GM23338 (cell line): Measurements from ENCODE around the gene LARGE1. TPM values are rescaled to one million over a fixed set of nuclear protein-coding genes. Genes with fewer than 3 reads are reported as not detected.

Experiments
- ATAC-seq: fragments of 200-7000 bp; cut with Tn5 transposase; 3 replicates; pipeline ENCODE4 v1.9.1; 2020
- DNase-seq: peaks from one replicate; pipeline ENCODE4 v3.0.0-alpha.2; 2015; ENCODE audit warnings: low spot score
- H2AFZ ChIP-seq: fragments of 200-600 bp; sonication (generic); 2 replicates; pipeline ENCODE4 v1.8.0; 2016; ENCODE audit warnings: antibody characterized with exemption, mild to moderate bottlenecking, moderate library complexity
- H3F3A ChIP-seq: fragments of 200-600 bp; sonication (generic); replicated peaks from 2 replicates; pipeline ENCODE4 v1.8.0; 2017; ENCODE audit warnings: antibody characterized with exemption, mixed run types, low read depth
- H3K27ac ChIP-seq: fragments of 200-600 bp; sonication (generic); 2 replicates; pipeline ENCODE4 v1.6.1; 2016; ENCODE audit warnings: low read depth
- H3K27me3 ChIP-seq: fragments of 200-600 bp; sonication (generic); 2 replicates; pipeline ENCODE4 v1.8.0; 2016; ENCODE audit warnings: mild to moderate bottlenecking, mixed run types, moderate library complexity; ENCODE audit not compliant: insufficient read depth
- H3K36me3 ChIP-seq: fragments of 200-600 bp; sonication (generic); 2 replicates; pipeline ENCODE4 v1.8.0; 2016; ENCODE audit warnings: mild to moderate bottlenecking; ENCODE audit not compliant: insufficient read depth
- H3K4me1 ChIP-seq: fragments of 200-600 bp; sonication (generic); 2 replicates; pipeline ENCODE4 v1.8.0; 2016; ENCODE audit warnings: mild to moderate bottlenecking, moderate library complexity; ENCODE audit not compliant: insufficient read depth
- H3K4me2 ChIP-seq: fragments of 200-600 bp; sonication (generic); 2 replicates; pipeline ENCODE4 v1.7.1; 2017; ENCODE audit warnings: mixed run types
- H3K4me3 ChIP-seq: fragments of 200-600 bp; sonication (generic); 2 replicates; pipeline ENCODE4 v1.6.1; 2016; ENCODE audit warnings: mixed run types
- H3K79me2 ChIP-seq: fragments of 200-600 bp; sonication (generic); replicated peaks from 2 replicates; pipeline ENCODE4 v1.8.0; 2017; ENCODE audit warnings: mild to moderate bottlenecking; ENCODE audit not compliant: insufficient read depth
- H3K9me2 ChIP-seq: fragments of 200-600 bp; sonication (generic); 2 replicates; pipeline ENCODE4 v1.8.0; 2017; ENCODE audit not compliant: insufficient read depth
- H4K20me1 ChIP-seq: fragments of 200-600 bp; sonication (generic); replicated peaks from 2 replicates; pipeline ENCODE4 v1.8.0; 2017; ENCODE audit warnings: mild to moderate bottlenecking; ENCODE audit not compliant: insufficient read depth
- H3K27ac Mint-ChIP-seq: 2 replicates; pipeline ENCODE4 v1.8.0; 2020; ENCODE audit warnings: inconsistent platforms, mild to moderate bottlenecking, moderate library complexity, mixed read lengths
- H3K27me3 Mint-ChIP-seq: 3 replicates; pipeline ENCODE4 v1.8.0; 2022; ENCODE audit warnings: low read depth, mild to moderate bottlenecking, moderate library complexity, mixed read lengths, inconsistent platforms; ENCODE audit not compliant: insufficient read depth, poor library complexity
- H3K36me3 Mint-ChIP-seq: 3 replicates; pipeline ENCODE4 v1.8.0; 2021; ENCODE audit warnings: low read depth, mild to moderate bottlenecking, inconsistent platforms, moderate library complexity, mixed read lengths
- H3K4me1 Mint-ChIP-seq: 3 replicates; pipeline ENCODE4 v1.8.0; 2020; ENCODE audit warnings: mild to moderate bottlenecking, inconsistent platforms, mixed read lengths
- H3K4me3 Mint-ChIP-seq: 3 replicates; pipeline ENCODE4 v1.8.0; 2021; ENCODE audit warnings: moderate library complexity, mild to moderate bottlenecking, inconsistent platforms, mixed read lengths
- H3K9me3 Mint-ChIP-seq: 3 replicates; pipeline ENCODE4 v1.8.0; 2020; ENCODE audit warnings: moderate library complexity, mild to moderate bottlenecking, inconsistent platforms, mixed read lengths
- CREB1 ChIP-seq: fragments of 250-450 bp; sonication (Bioruptor Pico); IDR thresholded peaks from 2 replicates; pipeline ENCODE4 v1.5.0; 2020; ENCODE audit warnings: low read depth, mild to moderate bottlenecking, moderate library complexity
- EZH2 ChIP-seq: fragments of 200-600 bp; sonication (generic); IDR thresholded peaks from one replicate; pipeline ENCODE4 v1.8.0; 2017; ENCODE audit warnings: antibody characterized with exemption, mild to moderate bottlenecking, low read depth; ENCODE audit not compliant: unreplicated experiment
- EZH2phosphoT487 ChIP-seq: fragments of 200-600 bp; sonication (generic); IDR thresholded peaks from one replicate; pipeline ENCODE4 v1.8.1; 2018; ENCODE audit warnings: antibody characterized with exemption; ENCODE audit not compliant: unreplicated experiment
- JUNB ChIP-seq: IDR thresholded peaks from one replicate; pipeline ENCODE4 v1.6.1; 2016; ENCODE audit warnings: antibody characterized with exemption; ENCODE audit not compliant: unreplicated experiment
- NANOG ChIP-seq: IDR thresholded peaks from 2 replicates; pipeline ENCODE4 v1.6.1; 2016; ENCODE audit warnings: antibody characterized with exemption, borderline replicate concordance
- POLR2AphosphoS5 ChIP-seq: IDR thresholded peaks from 2 replicates; pipeline ENCODE4 v1.6.1; 2016; ENCODE audit warnings: antibody characterized with exemption, low read depth
- ZNF114 ChIP-seq: fragments of 250-450 bp; sonication (Bioruptor Pico); IDR thresholded peaks from 2 replicates; pipeline ENCODE4 v1.5.0; 2020; ENCODE audit warnings: mild to moderate bottlenecking, moderate library complexity
- ZNF331 ChIP-seq: fragments of 250-450 bp; sonication (Bioruptor Pico); IDR thresholded peaks from 2 replicates; pipeline ENCODE4 v1.5.0; 2020; ENCODE audit warnings: low read depth, mild to moderate bottlenecking, moderate library complexity
- ZNF462 ChIP-seq: fragments of 250-450 bp; sonication (Bioruptor Pico); IDR thresholded peaks from 2 replicates; pipeline ENCODE4 v1.5.0; 2020; ENCODE audit warnings: mild to moderate bottlenecking, moderate library complexity
- polyA plus RNA-seq: library from polyadenylated mRNA; unstranded; fragments of >200 nt; fragmentation: Nextera tagmentation; extraction: Ambion mirVana; gene quantifications from 2 replicates; pipeline ENCODE4 v1.2.1, GENCODE V29; 2016
- total RNA-seq: library from RNA; depleted of rRNA; stranded (reverse); fragments of >200 nt; shearing (Covaris generic); gene quantifications from 2 replicates; pipeline ENCODE4 v1.2.3, GENCODE V29; 2014
- TF ChIP-seq, protein P1 (sequence below): IDR thresholded peaks from 2 replicates; pipeline ENCODE4 v1.6.1; 2016; ENCODE audit warnings: antibody characterized with exemption
- TF ChIP-seq, protein P2 (sequence below), 2 experiments: fragments of 200-600 bp in 1 of 2; sonication (generic) in 1 of 2; conservative IDR thresholded peaks; 2 replicates each; pipeline versions ENCODE4 v1.5.1 to v1.6.1; 2016 to 2017; ENCODE audit warnings: antibody characterized with exemption in 2 of 2, low read depth in 2 of 2, mild to moderate bottlenecking in 2 of 2, moderate library complexity in 1 of 2

Gene LARGE1
- total and polyA plus RNA-seq, 2 experiments from 2014 or later = 12.8 to 75.6 TPM

GRCh38 chr22:33931406-33931805, 11.1 kb upstream of the LARGE1 start:
- no peak overlapping the region for H3K27ac Mint-ChIP-seq
- ATAC-seq = no peak
- TF ChIP-seq ZNF331 (CRISPR knock-in tag) = no peak
- no peak for TF ChIP-seq NANOG
- TF ChIP-seq, protein P1, sequence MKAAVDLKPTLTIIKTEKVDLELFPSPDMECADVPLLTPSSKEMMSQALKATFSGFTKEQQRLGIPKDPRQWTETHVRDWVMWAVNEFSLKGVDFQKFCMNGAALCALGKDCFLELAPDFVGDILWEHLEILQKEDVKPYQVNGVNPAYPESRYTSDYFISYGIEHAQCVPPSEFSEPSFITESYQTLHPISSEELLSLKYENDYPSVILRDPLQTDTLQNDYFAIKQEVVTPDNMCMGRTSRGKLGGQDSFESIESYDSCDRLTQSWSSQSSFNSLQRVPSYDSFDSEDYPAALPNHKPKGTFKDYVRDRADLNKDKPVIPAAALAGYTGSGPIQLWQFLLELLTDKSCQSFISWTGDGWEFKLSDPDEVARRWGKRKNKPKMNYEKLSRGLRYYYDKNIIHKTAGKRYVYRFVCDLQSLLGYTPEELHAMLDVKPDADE = no peak
- no peak for TF ChIP-seq EZH2phosphoT487
- TF ChIP-seq POLR2AphosphoS5 = no peak
- TF ChIP-seq, protein P2, sequence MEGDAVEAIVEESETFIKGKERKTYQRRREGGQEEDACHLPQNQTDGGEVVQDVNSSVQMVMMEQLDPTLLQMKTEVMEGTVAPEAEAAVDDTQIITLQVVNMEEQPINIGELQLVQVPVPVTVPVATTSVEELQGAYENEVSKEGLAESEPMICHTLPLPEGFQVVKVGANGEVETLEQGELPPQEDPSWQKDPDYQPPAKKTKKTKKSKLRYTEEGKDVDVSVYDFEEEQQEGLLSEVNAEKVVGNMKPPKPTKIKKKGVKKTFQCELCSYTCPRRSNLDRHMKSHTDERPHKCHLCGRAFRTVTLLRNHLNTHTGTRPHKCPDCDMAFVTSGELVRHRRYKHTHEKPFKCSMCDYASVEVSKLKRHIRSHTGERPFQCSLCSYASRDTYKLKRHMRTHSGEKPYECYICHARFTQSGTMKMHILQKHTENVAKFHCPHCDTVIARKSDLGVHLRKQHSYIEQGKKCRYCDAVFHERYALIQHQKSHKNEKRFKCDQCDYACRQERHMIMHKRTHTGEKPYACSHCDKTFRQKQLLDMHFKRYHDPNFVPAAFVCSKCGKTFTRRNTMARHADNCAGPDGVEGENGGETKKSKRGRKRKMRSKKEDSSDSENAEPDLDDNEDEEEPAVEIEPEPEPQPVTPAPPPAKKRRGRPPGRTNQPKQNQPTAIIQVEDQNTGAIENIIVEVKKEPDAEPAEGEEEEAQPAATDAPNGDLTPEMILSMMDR (conservative IDR thresholded peaks at IDR 0.05; ENCODE audit: low read depth in 2 of 2) = no peak
- no peak for TF ChIP-seq EZH2
- TF ChIP-seq JUNB = no peak
- no peak for TF ChIP-seq CREB1 (CRISPR knock-in tag)
- no peak for TF ChIP-seq ZNF114 (CRISPR knock-in tag)
- no peak for TF ChIP-seq ZNF462

More at GRCh38 chr22:33931406-33931805, 11.1 kb upstream of the LARGE1 start:
- H3F3A ChIP-seq = no peaks in the 10 kb centered on the region
- Mint-ChIP-seq H3K9me3 (no peaks in the 10 kb centered on the region), H3K27me3 (peaks cover 6% of the 10 kb centered on the region), H3K4me3 (no peak overlapping the region), H3K36me3 (no peaks in the 10 kb centered on the region), H3K4me1 (0 out of 3 replicates have a peak, but pooled peaks cover under 1% of the 10 kb centered on the region)
- H3K4me2 ChIP-seq = no peak overlapping the region
- no peaks in the 10 kb centered on the region for H3K79me2 ChIP-seq
- H2AFZ ChIP-seq = no peak overlapping the region
- no peaks in the 10 kb centered on the region for H3K27me3 ChIP-seq
- no peak overlapping the region for H3K27ac ChIP-seq
- H3K9me2 ChIP-seq = peaks cover 5% of the 10 kb centered on the region; the same call in 1 of the 2 replicates
- H3K36me3 ChIP-seq = no peaks in the 10 kb centered on the region
- no peak for DNase-seq
- no peaks in the 10 kb centered on the region for H3K4me1 ChIP-seq
- no peak overlapping the region for H3K4me3 ChIP-seq
- no peaks in the 10 kb centered on the region for H4K20me1 ChIP-seq
